Testis (tissue), 3 donors: ENCODE results near the gene ARHGAP20. TPM values are rescaled to one million over a fixed set of nuclear protein-coding genes. Genes with fewer than 3 reads are reported as not detected.

ENCODE experiments used
- DNase-seq: peaks from one replicate; pipeline ENCODE4 v3.0.0-alpha.2; 2019
- H3K27ac ChIP-seq, 2 donors: fragments of 200-600 bp; sonication (generic); one replicate each; pipeline ENCODE4 v1.5.1; 2019
- H3K27me3 ChIP-seq: fragments of 200-600 bp; sonication (generic); one replicate; pipeline ENCODE4 v1.5.1; 2019
- H3K36me3 ChIP-seq: fragments of 200-600 bp; sonication (generic); one replicate; pipeline ENCODE4 v1.5.1; 2017; ENCODE audit warnings: low read depth; ENCODE audit errors: missing control alignments
- H3K4me1 ChIP-seq: fragments of 200-600 bp; sonication (generic); one replicate; pipeline ENCODE4 v1.5.1; 2019
- H3K4me3 ChIP-seq, 2 donors: fragments of 200-600 bp; sonication (generic); one replicate each; pipeline ENCODE4 v1.5.1; 2017 to 2019
- H3K9me3 ChIP-seq: fragments of 200-600 bp; sonication (generic); one replicate; pipeline ENCODE4 v1.5.1; 2017
- POLR2A ChIP-seq: fragments of 450-650 bp; IDR thresholded peaks from one replicate; pipeline ENCODE4 v1.6.1; 2017; ENCODE audit warnings: antibody characterized with exemption, mild to moderate bottlenecking, moderate library complexity
- WGBS, 2 donors: methylation state at CpG; one replicate each; pipeline ENCODE4 v1.1.5; 2018; 5-methylcytosine and 5-hydroxymethylcytosine counted together
- intact Hi-C: fragments of 100-400 bp; cut with DNase I; formaldehyde crosslinking; loops from one replicate; pipeline ENCODE4 v1.15.1; 2023; ENCODE audit warnings: low total_unique reads
- polyA plus RNA-seq: library from polyadenylated mRNA; stranded (reverse); fragments of 350-450 nt; fragmentation: Illumina TruSeq; extraction: RNeasy Lipid Tissue Mini Kit (QIAGEN cat#74804); gene quantifications from one replicate; pipeline ENCODE4 v1.2.3, GENCODE V29; 2014; ENCODE audit warnings: low read depth, low replicate concordance; ENCODE audit not compliant: insufficient read depth
- total RNA-seq, 2 donors: library from RNA; depleted of rRNA; stranded (reverse); fragments of >200 nt; gene quantifications; one replicate each; pipeline ENCODE4 v1.2.3, GENCODE V29; 2016
- TF ChIP-seq, protein P1 (sequence below), 3 experiments: fragments of 450-650 bp in 2 of 3; fragments of 200-600 bp in 1 of 3; sonication (generic) in 1 of 3; IDR thresholded peaks; one replicate each; pipeline ENCODE4 v1.5.1; 2016 to 2019; ENCODE audit warnings: antibody characterized with exemption in 3 of 3, mild to moderate bottlenecking in 2 of 3, moderate library complexity in 1 of 3

ARHGAP20 gene
- total and polyA plus RNA-seq, 3 donors from 2014 or later, result 18.6 to 40.1 (median 37.2) TPM

DNA sequence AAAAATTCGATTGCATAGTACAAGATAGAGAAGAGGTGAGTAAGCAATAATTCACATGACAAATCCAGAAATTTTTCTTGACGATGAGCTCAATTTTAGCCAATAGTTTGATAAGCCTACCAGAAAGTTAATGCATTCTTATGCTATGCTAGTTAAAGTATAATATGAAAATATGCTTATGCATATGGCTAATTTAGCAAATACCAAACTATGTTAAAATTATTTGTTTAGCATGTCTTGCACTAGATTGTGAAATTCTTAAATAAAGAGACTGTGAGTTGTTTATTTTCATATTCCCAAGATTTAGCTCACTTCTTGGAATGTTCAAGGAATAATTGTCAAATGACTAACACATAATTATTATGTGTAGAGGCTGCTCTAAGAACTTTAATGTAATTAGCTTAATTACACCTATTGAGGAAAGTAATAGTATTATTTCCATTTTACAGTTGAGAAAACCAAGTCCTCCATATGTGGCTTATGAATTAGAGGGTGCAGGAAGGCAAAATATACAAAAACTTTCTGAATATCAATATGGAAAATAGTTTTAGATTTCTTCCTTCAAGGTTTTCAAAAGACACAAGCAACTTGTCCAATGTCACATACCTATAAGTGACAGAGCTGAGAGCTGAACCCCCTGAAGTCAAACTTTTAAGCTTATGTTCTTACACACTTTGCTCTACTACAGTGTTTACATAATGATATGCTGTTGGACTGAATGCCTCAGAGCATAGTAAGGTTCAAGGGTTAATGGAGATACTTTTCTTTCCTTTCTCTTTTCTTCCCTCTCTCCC, 45.9 kb upstream of the ARHGAP20 start:
- Histone ChIP-seq H3K36me3 (no peaks in the 10 kb centered on the region), H3K27ac (no peak overlapping the region), H3K4me3 (no peak overlapping the region), H3K4me1 (peaks cover 11% of the 10 kb centered on the region), H3K27me3 (no peaks in the 10 kb centered on the region), H3K9me3 (no peaks in the 10 kb centered on the region)
- DNase-seq, result no peak
- intact Hi-C loops, result no loop called here
- TF ChIP-seq, protein P1, sequence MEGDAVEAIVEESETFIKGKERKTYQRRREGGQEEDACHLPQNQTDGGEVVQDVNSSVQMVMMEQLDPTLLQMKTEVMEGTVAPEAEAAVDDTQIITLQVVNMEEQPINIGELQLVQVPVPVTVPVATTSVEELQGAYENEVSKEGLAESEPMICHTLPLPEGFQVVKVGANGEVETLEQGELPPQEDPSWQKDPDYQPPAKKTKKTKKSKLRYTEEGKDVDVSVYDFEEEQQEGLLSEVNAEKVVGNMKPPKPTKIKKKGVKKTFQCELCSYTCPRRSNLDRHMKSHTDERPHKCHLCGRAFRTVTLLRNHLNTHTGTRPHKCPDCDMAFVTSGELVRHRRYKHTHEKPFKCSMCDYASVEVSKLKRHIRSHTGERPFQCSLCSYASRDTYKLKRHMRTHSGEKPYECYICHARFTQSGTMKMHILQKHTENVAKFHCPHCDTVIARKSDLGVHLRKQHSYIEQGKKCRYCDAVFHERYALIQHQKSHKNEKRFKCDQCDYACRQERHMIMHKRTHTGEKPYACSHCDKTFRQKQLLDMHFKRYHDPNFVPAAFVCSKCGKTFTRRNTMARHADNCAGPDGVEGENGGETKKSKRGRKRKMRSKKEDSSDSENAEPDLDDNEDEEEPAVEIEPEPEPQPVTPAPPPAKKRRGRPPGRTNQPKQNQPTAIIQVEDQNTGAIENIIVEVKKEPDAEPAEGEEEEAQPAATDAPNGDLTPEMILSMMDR (IDR thresholded peaks at IDR 0.05), result no peak
- TF ChIP-seq POLR2A, result no peak
- WGBS, 2 donors, result 89 to 90% methylated on average over 2 of the region's 2 CpGs

DNA sequence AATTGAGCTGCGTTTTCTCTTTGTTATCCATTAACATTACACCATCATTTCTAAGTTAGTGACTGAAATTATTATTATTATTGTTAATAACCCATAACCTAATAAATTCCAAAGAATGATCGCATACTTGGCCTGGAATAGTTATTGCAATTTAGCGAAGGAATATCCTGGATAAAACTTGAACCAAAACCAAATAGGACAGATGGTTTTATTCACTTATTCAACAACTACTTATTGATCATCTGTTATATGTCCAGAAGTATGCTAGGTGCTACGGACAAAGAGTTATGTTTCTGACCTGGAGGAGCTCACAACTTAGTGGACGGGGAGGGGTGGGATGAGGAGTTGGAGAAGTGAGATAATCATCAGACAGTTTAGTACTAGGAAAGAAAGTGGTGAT, 44.8 kb upstream of the ARHGAP20 start:
- peaks cover 6% of the 10 kb centered on the region for H3K4me1 ChIP-seq
- DNase-seq, result no peak
- no peaks in the 10 kb centered on the region for H3K9me3 ChIP-seq
- no peaks in the 10 kb centered on the region for H3K36me3 ChIP-seq
- no peak overlapping the region for H3K4me3 ChIP-seq
- TF ChIP-seq, protein P1 (IDR thresholded peaks at IDR 0.05), result no peak
- no peak for TF ChIP-seq POLR2A
- no peaks in the 10 kb centered on the region for H3K27me3 ChIP-seq
- H3K27ac ChIP-seq, result no peak overlapping the region
- intact Hi-C loops, result no loop called here
- 81 to 85% methylated on average over 5 of the region's 5 CpGs for WGBS, 2 donors

DNA sequence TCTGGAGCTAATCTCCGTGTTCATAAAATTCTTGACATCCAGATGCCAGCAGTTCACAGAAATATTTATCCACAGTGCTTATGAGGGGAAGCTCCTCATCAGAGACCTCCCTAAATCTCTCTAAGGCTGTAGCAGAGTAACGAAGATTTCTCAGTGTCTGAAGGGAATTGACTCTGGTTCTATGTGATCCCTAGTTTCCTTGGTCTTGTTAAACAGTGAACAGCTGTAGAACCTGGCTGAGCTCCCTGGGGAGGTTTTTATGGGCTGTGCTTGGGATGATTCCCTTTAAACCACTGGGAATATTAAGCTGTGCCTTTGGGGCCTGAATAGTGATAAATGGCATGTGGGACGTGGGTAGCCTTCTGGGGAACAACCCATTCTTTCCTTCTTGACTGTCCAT, 43.7 kb upstream of the ARHGAP20 start:
- WGBS, 2 donors, result 56 to 63% methylated on average over 3 of the region's 3 CpGs
- Histone ChIP-seq H3K27ac (no peak overlapping the region), H3K36me3 (no peaks in the 10 kb centered on the region), H3K4me3 (no peak overlapping the region), H3K27me3 (no peaks in the 10 kb centered on the region), H3K4me1 (peaks cover 6% of the 10 kb centered on the region), H3K9me3 (no peaks in the 10 kb centered on the region)
- DNase-seq, result no peak
- intact Hi-C loops, result no loop called here
- TF ChIP-seq, protein P1 (IDR thresholded peaks at IDR 0.05), result no peak
- TF ChIP-seq POLR2A, result no peak

DNA sequence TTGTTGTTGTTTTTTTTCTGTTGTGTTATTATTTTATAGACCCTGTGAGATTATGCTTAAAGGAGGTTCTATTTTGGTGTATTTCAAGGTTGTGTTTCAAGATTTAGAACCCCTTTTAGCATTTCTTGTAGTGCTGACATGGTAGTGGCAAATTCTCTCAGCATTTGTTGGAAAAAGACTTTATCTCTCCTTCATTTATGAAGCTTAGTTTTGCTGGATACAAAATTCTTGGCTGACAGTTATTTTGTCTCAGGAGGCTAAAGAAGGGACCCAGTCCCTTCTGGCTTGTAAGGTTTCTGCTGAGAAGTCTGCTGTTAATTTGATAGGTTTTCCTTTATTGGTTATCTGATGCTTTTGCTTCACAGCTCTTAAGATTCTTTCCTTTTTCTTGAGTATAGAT, 40.7 kb upstream of the ARHGAP20 start:
- Histone ChIP-seq H3K27ac (no peak overlapping the region), H3K27me3 (no peaks in the 10 kb centered on the region), H3K4me1 (no peaks in the 10 kb centered on the region), H3K36me3 (no peaks in the 10 kb centered on the region), H3K4me3 (no peak overlapping the region), H3K9me3 (no peaks in the 10 kb centered on the region)
- no peak for DNase-seq
- TF ChIP-seq, protein P1 (IDR thresholded peaks at IDR 0.05), result no peak
- TF ChIP-seq POLR2A, result no peak
- intact Hi-C loops, result no loop called here

DNA sequence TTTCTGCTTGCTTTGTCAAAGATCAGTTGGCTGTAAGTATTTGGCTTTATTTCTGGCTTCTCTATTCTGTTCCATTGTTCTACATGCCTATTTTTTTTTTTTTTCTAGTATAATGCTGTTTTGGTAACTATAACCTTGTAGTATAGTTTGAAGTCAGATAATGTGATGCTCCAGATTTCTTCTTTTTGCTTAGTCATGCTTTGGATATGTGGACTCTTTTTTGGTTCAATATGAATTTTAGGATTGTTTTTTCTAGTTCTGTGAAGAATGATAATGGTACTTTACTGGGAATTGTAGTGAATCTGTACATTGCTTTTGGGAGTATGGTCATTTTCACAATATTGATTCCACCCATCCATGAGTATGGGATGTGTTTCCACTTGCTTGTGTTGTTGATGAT, 37.9 kb upstream of the ARHGAP20 start:
- Histone ChIP-seq H3K9me3 (no peaks in the 10 kb centered on the region), H3K4me1 (no peaks in the 10 kb centered on the region), H3K27ac (no peak overlapping the region), H3K4me3 (no peak overlapping the region), H3K27me3 (no peaks in the 10 kb centered on the region), H3K36me3 (no peaks in the 10 kb centered on the region)
- no peak for DNase-seq
- intact Hi-C loops, result no loop called here
- TF ChIP-seq, protein P1 (IDR thresholded peaks at IDR 0.05), result no peak
- no peak for TF ChIP-seq POLR2A
